ENCODE data around the gene SDK2. TPM values are rescaled to one million over a fixed set of nuclear protein-coding genes. Genes with fewer than 3 reads are reported as not detected.

The SDK2 gene
- total RNA-seq, 2 donors from 2014 or later: 1.5 to 5.6 TPM

GRCh38 chr17:73513426-73513825 is 130.8 kb downstream of the SDK2 start:
- DNase-seq (ENCODE audit: low spot score): no peak
- Histone ChIP-seq H3K27me3 (no peaks in the 10 kb centered on the region), H3K4me1 (no peaks in the 10 kb centered on the region), H3K36me3 (no peaks in the 10 kb centered on the region), H3K9me3 (no peaks in the 10 kb centered on the region), H3K27ac (no peak overlapping the region), H3K4me3 (no peak overlapping the region)
- TF ChIP-seq CTCF (IDR thresholded peaks at IDR 0.05): no peak

DNA sequence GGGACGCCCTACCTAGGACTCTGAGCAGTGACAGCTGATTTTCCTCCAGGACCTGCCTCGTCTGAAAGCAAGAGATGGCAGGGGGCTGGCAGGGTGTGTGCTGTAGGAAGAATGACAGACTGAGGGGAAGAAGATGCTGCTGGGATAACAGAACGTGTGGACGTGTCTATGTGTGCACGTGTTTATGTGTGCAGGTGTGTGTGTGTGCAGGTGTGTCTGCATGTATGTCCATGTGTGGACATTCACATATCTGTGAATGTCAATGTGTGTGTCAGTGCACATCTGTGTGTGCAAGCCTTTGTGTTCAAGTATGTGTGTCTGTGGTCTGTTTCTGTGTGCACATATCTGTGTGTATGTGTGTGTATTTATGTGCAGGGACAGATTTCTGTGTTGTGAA is 132.5 kb downstream of the SDK2 start:
- DNase-seq (ENCODE audit: low spot score): no peak
- H3K27me3 ChIP-seq: no peaks in the 10 kb centered on the region
- no peak overlapping the region for H3K27ac ChIP-seq
- H3K36me3 ChIP-seq: no peaks in the 10 kb centered on the region
- H3K4me3 ChIP-seq: no peak overlapping the region
- TF ChIP-seq CTCF (IDR thresholded peaks at IDR 0.05): no peak
- no peaks in the 10 kb centered on the region for H3K9me3 ChIP-seq
- H3K4me1 ChIP-seq: no peaks in the 10 kb centered on the region

DNA sequence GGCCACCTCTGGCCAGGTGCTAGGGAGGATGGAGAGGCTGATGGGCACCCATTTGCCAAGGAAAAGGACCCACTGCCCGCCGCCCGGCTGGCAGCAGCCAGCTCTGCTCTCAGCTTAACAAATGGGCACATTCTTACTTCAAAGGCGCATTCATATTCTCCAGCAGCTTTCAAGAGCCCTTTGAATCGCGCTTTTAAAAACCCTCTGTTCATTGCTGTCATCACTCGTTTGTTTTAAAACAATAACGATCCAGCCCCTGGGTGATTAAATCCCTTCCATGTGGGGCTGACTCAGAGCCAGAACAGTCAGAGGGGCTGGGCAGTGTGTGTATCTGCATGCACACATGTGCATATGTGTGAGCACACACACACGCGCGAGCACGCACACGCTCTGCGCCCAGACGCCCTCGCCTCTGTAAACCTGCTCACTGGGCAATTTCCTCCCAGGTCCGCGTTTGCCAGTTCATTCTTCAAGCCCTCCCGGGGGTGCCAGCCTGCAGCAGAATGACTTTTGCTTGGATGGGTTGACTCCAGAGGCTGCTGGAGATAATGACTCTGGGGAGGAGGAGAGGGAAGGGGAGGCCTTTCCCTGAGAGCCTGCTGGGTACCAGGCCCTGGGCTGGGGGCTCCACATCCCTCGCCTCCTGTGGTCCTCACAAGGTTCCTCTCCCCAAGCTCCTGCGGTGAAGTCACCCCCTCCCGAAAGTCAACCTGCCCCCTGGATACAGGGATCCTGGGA is 133.1 kb downstream of the SDK2 start:
- no peaks in the 10 kb centered on the region for H3K9me3 ChIP-seq
- H3K4me1 ChIP-seq: no peaks in the 10 kb centered on the region
- H3K36me3 ChIP-seq: no peaks in the 10 kb centered on the region
- H3K4me3 ChIP-seq: no peak overlapping the region
- H3K27ac ChIP-seq: no peak overlapping the region
- no peak for TF ChIP-seq CTCF (IDR thresholded peaks at IDR 0.05)
- H3K27me3 ChIP-seq: no peaks in the 10 kb centered on the region
- no peak for DNase-seq (ENCODE audit: low spot score)

GRCh38 chr17:73508931-73509605 is 135.2 kb downstream of the SDK2 start:
- H3K27ac ChIP-seq: no peak overlapping the region
- TF ChIP-seq CTCF (IDR thresholded peaks at IDR 0.05): no peak
- no peaks in the 10 kb centered on the region for H3K36me3 ChIP-seq
- no peaks in the 10 kb centered on the region for H3K27me3 ChIP-seq
- no peaks in the 10 kb centered on the region for H3K9me3 ChIP-seq
- H3K4me3 ChIP-seq: no peak overlapping the region
- H3K4me1 ChIP-seq: no peaks in the 10 kb centered on the region
- DNase-seq (ENCODE audit: low spot score): no peak

- Histone ChIP-seq H3K9me3 (no peaks in the 10 kb centered on the region), H3K27ac (no peak overlapping the region), H3K4me3 (no peak overlapping the region), H3K27me3 (no peaks in the 10 kb centered on the region), H3K4me1 (no peaks in the 10 kb centered on the region), H3K36me3 (no peaks in the 10 kb centered on the region)
- DNase-seq (ENCODE audit: low spot score): no peak
- no peak for TF ChIP-seq CTCF (IDR thresholded peaks at IDR 0.05)
These were observed 136.0 kb downstream of the SDK2 start for GRCh38 chr17:73508057-73508930.

All from right atrium auricular region (tissue), 2 donors.